Large intestine (tissue), 3 donors: ENCODE results near the gene FNBP1. TPM values are rescaled to one million over a fixed set of nuclear protein-coding genes. Genes with fewer than 3 reads are reported as not detected.
A peak's percentile ranks its signal among the peaks of the same experiment; 100 is the strongest.

ENCODE experiments used
- DNase-seq, 2 donors: peaks; one replicate each; pipeline versions ENCODE4 v3.0.0 to v3.0.0-alpha.2; 2013
- H3K27ac ChIP-seq: one replicate; pipeline ENCODE4 v1.5.1; 2013; ENCODE audit warnings: low read length
- H3K27me3 ChIP-seq: 2 replicates; pipeline ENCODE4 v1.6.1; 2013; ENCODE audit warnings: low read length; ENCODE audit not compliant: control insufficient read depth, insufficient read depth
- H3K36me3 ChIP-seq: 2 replicates; pipeline ENCODE4 v1.6.1; 2013; ENCODE audit warnings: low read length; ENCODE audit not compliant: control insufficient read depth, insufficient read depth
- H3K4me1 ChIP-seq: one replicate; pipeline ENCODE4 v1.6.1; 2013; ENCODE audit warnings: low read length; ENCODE audit not compliant: control insufficient read depth, insufficient read depth
- H3K4me3 ChIP-seq: one replicate; pipeline ENCODE4 v1.5.1; 2013; ENCODE audit warnings: low read length
- H3K9me3 ChIP-seq: one replicate; pipeline ENCODE4 v1.6.1; 2013; ENCODE audit warnings: mild to moderate bottlenecking, low read depth, low read length, moderate library complexity; ENCODE audit not compliant: control insufficient read depth
- WGBS: methylation state at CpG from one replicate; pipeline ENCODE4 v1.1.5; 2013; ENCODE audit warnings: low lambda C conversion rate; ENCODE audit not compliant: insufficient coverage; 5-methylcytosine and 5-hydroxymethylcytosine counted together
- polyA plus RNA-seq: library from polyadenylated mRNA; unstranded; fragments of 120-200 nt; gene quantifications from one replicate; pipeline ENCODE4 v1.2.1, GENCODE V29; 2013

Gene FNBP1
- polyA plus RNA-seq, 1 donor: 25.1 TPM

- DNase-seq: no peak
- no peak overlapping the region for H3K27ac ChIP-seq
- peaks cover 11% of the 10 kb centered on the region for H3K36me3 ChIP-seq
- no peak overlapping the region for H3K4me3 ChIP-seq
- peaks cover 2% of the 10 kb centered on the region for H3K9me3 ChIP-seq
- WGBS: 100% methylated on average over 1 of the region's 4 CpGs
- no peaks in the 10 kb centered on the region for H3K4me1 ChIP-seq
- no peaks in the 10 kb centered on the region for H3K27me3 ChIP-seq
Measured at GRCh38 chr9:130064621-130065020, 21.6 kb upstream of the FNBP1 start.

- H3K4me3 ChIP-seq: no peak overlapping the region
- H3K4me1 ChIP-seq: no peaks in the 10 kb centered on the region
- H3K27me3 ChIP-seq: no peaks in the 10 kb centered on the region
- H3K27ac ChIP-seq: no peak overlapping the region
- H3K9me3 ChIP-seq: peaks cover 2% of the 10 kb centered on the region
- DNase-seq: no peak
- 100% methylated on average over 1 of the region's 2 CpGs for WGBS
- H3K36me3 ChIP-seq: peaks cover 11% of the 10 kb centered on the region
Measured at GRCh38 chr9:130062750-130063149, 19.8 kb upstream of the FNBP1 start.

GRCh38 chr9:130060296-130060695 lies 17.3 kb upstream of the FNBP1 start:
- no peak for DNase-seq
- Histone ChIP-seq H3K27ac (no peak overlapping the region), H3K4me3 (no peak overlapping the region), H3K36me3 (peaks cover 11% of the 10 kb centered on the region), H3K9me3 (peaks cover 2% of the 10 kb centered on the region), H3K27me3 (no peaks in the 10 kb centered on the region), H3K4me1 (no peaks in the 10 kb centered on the region)
- no CpG with 5 or more reads among the region's 7 CpGs for WGBS

- WGBS: no CpG with 5 or more reads among the region's 3 CpGs
- Histone ChIP-seq H3K27me3 (no peaks in the 10 kb centered on the region), H3K4me1 (no peaks in the 10 kb centered on the region), H3K4me3 (no peak overlapping the region), H3K36me3 (peaks cover 9% of the 10 kb centered on the region), H3K27ac (no peak overlapping the region), H3K9me3 (peaks cover 2% of the 10 kb centered on the region)
- DNase-seq: peak in 1 of 2 donors; percentile 63
Measured at GRCh38 chr9:130058887-130059286, 15.9 kb upstream of the FNBP1 start.

- H3K27ac ChIP-seq: no peak overlapping the region
- WGBS: no CpG with 5 or more reads among the region's 7 CpGs
Measured at GRCh38 chr9:130058154-130058553, 15.2 kb upstream of the FNBP1 start.

DNA sequence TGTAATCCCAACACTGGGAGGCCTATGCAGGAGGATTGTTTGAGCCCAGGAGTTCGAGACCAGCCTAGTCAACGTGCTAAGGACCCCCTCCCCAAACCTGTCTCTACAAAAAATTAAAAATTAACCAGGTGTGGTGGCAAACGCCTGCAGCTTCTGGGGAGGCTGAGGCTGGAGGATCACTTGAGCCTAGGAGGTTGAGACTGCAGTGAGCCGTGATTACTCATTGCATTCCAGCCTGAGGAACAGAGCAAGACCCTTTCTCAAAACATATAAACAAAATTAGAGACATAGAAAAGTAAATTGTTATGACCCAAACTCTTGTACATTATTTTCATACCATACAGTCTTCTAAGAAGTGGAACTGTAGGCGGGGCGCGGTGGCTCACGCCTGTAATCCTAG lies 11.8 kb upstream of the FNBP1 start:
- H3K9me3 ChIP-seq: no peaks in the 10 kb centered on the region
- WGBS: no CpG with 5 or more reads among the region's 8 CpGs
- H3K36me3 ChIP-seq: no peaks in the 10 kb centered on the region
- peak overlapping the region; percentile 97 for H3K4me3 ChIP-seq
- H3K4me1 ChIP-seq: peaks cover 4% of the 10 kb centered on the region
- no peak overlapping the region for H3K27ac ChIP-seq
- H3K27me3 ChIP-seq: no peaks in the 10 kb centered on the region
- DNase-seq: no peak

More at GRCh38 chr9:130058154-130058553, 15.2 kb upstream of the FNBP1 start:
- Histone ChIP-seq H3K4me3 (no peak overlapping the region), H3K27me3 (no peaks in the 10 kb centered on the region), H3K4me1 (no peaks in the 10 kb centered on the region), H3K36me3 (peaks cover 9% of the 10 kb centered on the region), H3K9me3 (peaks cover 2% of the 10 kb centered on the region)
- DNase-seq: no peak

- Histone ChIP-seq H3K4me1 (peaks cover 4% of the 10 kb centered on the region), H3K9me3 (no peaks in the 10 kb centered on the region), H3K36me3 (no peaks in the 10 kb centered on the region), H3K27ac (peak overlapping the region; percentile 70), H3K4me3 (peak overlapping the region; percentile 97), H3K27me3 (no peaks in the 10 kb centered on the region)
- no CpG with 5 or more reads among the region's 14 CpGs for WGBS
- peak in 1 of 2 donors; percentile 26 for DNase-seq
Measured at GRCh38 chr9:130054325-130054786, 11.4 kb upstream of the FNBP1 start.

DNA sequence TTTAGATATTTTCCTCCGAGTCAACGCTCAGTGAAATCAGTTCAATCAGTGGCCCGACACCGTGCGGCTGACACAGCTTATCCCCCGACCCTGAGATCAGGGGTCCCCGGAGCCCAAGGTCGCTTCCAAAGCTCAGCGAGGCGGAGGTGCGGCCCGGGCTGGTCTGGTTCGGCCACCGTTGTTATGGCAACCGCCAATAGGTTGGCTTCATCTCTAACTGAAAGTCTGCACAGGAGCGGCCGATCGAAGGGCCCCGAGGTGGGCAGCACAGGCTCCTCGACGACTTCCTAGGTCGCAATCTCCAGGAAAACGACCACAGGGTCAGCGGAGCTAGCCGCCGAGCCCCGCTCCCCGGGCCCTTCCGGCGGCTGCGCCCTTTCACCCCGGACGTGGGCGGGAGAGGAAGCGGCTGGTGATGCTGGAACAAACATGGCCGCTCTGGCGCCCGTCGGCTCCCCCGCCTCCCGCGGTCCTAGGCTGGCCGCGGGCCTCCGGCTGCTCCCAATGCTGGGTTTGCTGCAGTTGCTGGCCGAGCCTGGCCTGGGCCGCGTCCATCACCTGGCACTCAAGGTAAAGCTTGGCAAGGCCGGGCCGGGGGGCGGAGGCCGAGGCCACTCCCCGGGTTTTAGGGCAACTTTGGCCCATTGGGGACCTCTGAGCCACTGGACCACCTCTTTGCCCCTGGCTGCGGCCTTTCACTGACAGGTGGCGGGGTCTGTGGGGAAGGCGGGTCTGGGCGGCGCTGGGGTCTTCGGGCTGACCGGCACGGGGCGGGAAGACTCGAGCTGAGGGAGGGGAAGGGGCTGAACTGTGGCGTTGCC lies 10.7 kb upstream of the FNBP1 start, which contains the start of gene GPR107:
Gene GPR107 (plus strand): TSS at position 403 of the 821 bp plus-strand sequence. CDS start 27 bp downstream, at position 430.
- H3K36me3 ChIP-seq: no peaks in the 10 kb centered on the region
- H3K9me3 ChIP-seq: no peaks in the 10 kb centered on the region
- no CpG with 5 or more reads among the region's 64 CpGs for WGBS
- peaks cover 4% of the 10 kb centered on the region for H3K4me1 ChIP-seq
- peak; percentile 55 to 82 for DNase-seq
- H3K27ac ChIP-seq: peak within 1 kb of the TSS; percentile 70
- H3K4me3 ChIP-seq: peak within 1 kb of the TSS; percentile 97
- H3K27me3 ChIP-seq: no peaks in the 10 kb centered on the region

GRCh38 chr9:130053109-130053503 lies 10.1 kb upstream of the FNBP1 start:
- no peaks in the 10 kb centered on the region for H3K9me3 ChIP-seq
- no CpG with 5 or more reads among the region's 9 CpGs for WGBS
- peak overlapping the region; percentile 70 for H3K27ac ChIP-seq
- peaks cover 4% of the 10 kb centered on the region for H3K4me1 ChIP-seq
- no peak for DNase-seq
- peak overlapping the region; percentile 97 for H3K4me3 ChIP-seq
- no peaks in the 10 kb centered on the region for H3K27me3 ChIP-seq
- H3K36me3 ChIP-seq: no peaks in the 10 kb centered on the region

- no peaks in the 10 kb centered on the region for H3K9me3 ChIP-seq
- H3K36me3 ChIP-seq: no peaks in the 10 kb centered on the region
- no peak for DNase-seq
- H3K27me3 ChIP-seq: no peaks in the 10 kb centered on the region
- peaks cover 4% of the 10 kb centered on the region for H3K4me1 ChIP-seq
- no peak overlapping the region for H3K4me3 ChIP-seq
- H3K27ac ChIP-seq: no peak overlapping the region
Measured at GRCh38 chr9:130051855-130052254, 8.9 kb upstream of the FNBP1 start.

- Histone ChIP-seq H3K9me3 (no peaks in the 10 kb centered on the region), H3K27ac (no peak overlapping the region), H3K4me1 (peaks cover 4% of the 10 kb centered on the region), H3K4me3 (no peak overlapping the region), H3K36me3 (no peaks in the 10 kb centered on the region), H3K27me3 (no peaks in the 10 kb centered on the region)
- no peak for DNase-seq
- 93% methylated on average over 2 of the region's 3 CpGs for WGBS
Measured at GRCh38 chr9:130050462-130050861, 7.5 kb upstream of the FNBP1 start.
